H4 (cell line): ENCODE data around the gene NHLH2. TPM values are rescaled to one million over a fixed set of nuclear protein-coding genes. Genes with fewer than 3 reads are reported as not detected.

ENCODE experiments used
- DNase-seq: peaks from one replicate; pipeline ENCODE4 v3.0.0-alpha.2; 2015; ENCODE audit warnings: low spot score
- total RNA-seq: library from RNA; depleted of rRNA; stranded (reverse); fragments of >200 nt; shearing (Covaris generic); gene quantifications from 2 replicates; pipeline ENCODE4 v1.2.3, GENCODE V29; 2014; rRNA removed

The NHLH2 gene
- total RNA-seq, 1 experiment from 2014 or later, result not detected

DNA sequence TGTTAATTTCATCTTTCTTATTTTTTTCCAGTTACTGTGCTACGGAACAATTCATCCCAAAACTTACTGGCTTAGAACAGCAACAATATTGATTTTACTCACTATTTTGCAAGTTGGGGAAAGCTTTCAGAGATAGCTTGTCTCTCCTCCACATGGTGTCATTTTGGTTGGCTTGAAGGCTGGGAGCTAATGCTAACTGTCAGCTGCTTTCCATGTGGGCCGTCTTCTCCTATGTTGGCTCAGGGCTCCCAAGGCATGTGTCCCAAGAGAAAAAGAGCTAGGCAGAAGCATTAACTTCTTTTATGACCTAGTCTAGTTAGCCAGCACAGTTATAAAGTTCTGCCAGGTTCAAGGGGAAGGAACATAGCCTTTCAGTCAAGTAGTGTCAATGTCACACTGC lies 38.5 kb downstream of the NHLH2 start:
- no peak for DNase-seq

- DNase-seq, result no peak
Observed at GRCh38 chr1:115797486-115797885, 43.4 kb downstream of the NHLH2 start.

GRCh38 chr1:115796897-115797296 lies 44.0 kb downstream of the NHLH2 start:
- no peak for DNase-seq

GRCh38 chr1:115796036-115796435 lies 44.9 kb downstream of the NHLH2 start:
- DNase-seq, result no peak

GRCh38 chr1:115794976-115795639 lies 45.8 kb downstream of the NHLH2 start:
- no peak for DNase-seq

DNA sequence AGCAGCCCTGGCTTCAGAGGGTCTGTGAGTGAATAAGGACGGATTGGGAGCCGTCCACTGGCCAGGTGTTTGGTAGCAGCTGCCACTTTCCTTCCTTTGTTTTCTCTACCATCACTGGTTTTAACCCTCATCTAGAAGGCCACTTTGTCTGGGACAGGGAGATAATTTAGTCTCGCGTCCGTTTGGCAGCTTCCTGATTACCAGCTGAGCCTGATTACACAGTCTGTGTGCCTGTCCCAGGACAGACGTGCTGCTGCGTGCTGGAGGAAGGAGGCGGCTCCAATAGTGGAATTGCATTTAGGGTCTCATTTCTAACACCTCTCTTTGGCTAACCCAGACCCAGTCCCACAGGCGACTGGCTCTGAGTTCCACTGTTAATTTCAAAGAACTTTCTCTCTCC lies 47.8 kb downstream of the NHLH2 start:
- no peak for DNase-seq

GRCh38 chr1:115791816-115792215 lies 49.1 kb downstream of the NHLH2 start:
- no peak for DNase-seq

GRCh38 chr1:115790846-115791245 lies 50.1 kb downstream of the NHLH2 start:
- DNase-seq, result no peak

DNA sequence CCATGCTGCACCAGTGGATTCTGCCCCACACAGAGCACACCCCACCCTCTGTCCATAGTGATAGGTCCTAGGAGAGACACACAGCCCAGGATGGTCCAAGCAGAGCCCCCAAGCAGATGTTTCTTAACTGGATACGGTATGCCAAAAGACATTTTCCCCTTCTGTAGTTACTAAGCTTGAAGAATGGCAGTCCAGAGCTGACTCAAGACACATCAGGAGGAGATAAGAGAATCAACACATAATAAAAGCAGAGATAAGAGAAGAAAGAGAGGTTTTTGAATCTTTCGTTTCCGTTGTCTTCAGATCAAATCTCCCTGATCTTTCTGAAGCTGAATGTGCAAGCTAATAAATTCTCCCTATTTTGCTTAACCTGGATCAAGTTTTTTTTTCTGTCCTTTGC lies 50.6 kb downstream of the NHLH2 start:
- DNase-seq, result no peak

Other genes starting within 250 kb of the NHLH2 start
- 7.0 and 8.2 TPM in 2 replicates for gene VANGL1, start 199.2 kb downstream of the NHLH2 start, total RNA-seq
- not detected in 2 replicates for gene CASQ2, start 72.4 kb downstream of the NHLH2 start, total RNA-seq
- 0.60 and 1.1 TPM in 2 replicates for gene SLC22A15, start 135.4 kb upstream of the NHLH2 start, total RNA-seq